ENCODE results near the gene CDC14A.

DNA sequence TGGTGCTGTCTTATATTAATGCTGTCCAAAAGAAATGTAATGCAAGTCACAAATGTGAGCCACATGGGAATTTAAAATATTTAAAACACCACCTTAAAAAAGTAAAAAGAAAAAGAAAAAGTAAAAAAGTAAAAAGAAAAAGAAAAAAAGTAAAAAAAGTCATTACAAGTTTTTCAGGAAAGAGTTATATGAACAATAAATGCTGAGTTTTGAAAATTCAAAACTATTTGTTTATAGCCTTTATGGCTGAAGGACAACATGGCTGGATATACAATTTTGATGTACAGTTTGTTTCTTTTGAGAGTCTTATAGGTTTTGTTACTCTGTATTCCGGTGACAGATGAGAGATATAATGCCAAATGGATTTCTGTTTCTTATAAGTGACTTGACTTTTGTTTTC, 214.8 kb downstream of the CDC14A start:
- TF ChIP-seq, protein P1, sequence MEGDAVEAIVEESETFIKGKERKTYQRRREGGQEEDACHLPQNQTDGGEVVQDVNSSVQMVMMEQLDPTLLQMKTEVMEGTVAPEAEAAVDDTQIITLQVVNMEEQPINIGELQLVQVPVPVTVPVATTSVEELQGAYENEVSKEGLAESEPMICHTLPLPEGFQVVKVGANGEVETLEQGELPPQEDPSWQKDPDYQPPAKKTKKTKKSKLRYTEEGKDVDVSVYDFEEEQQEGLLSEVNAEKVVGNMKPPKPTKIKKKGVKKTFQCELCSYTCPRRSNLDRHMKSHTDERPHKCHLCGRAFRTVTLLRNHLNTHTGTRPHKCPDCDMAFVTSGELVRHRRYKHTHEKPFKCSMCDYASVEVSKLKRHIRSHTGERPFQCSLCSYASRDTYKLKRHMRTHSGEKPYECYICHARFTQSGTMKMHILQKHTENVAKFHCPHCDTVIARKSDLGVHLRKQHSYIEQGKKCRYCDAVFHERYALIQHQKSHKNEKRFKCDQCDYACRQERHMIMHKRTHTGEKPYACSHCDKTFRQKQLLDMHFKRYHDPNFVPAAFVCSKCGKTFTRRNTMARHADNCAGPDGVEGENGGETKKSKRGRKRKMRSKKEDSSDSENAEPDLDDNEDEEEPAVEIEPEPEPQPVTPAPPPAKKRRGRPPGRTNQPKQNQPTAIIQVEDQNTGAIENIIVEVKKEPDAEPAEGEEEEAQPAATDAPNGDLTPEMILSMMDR (IDR thresholded peaks at IDR 0.05), result no peak
- TF ChIP-seq POLR2A (IDR thresholded peaks at IDR 0.05), result no peak

All from tibial nerve (tissue), 3 donors.